H9 (cell line): Measurements from ENCODE around the gene MAP2K3. TPM values are rescaled to one million over a fixed set of nuclear protein-coding genes. Genes with fewer than 3 reads are reported as not detected.
"Not testable (repeated sequence)": the region's sequence is repeated elsewhere in the genome, so short reads cannot be mapped to it uniquely, and the experiment has no call there.

Source experiments
- DNase-seq: peaks from one replicate; pipeline ENCODE4 v3.0.0-alpha.2; 2017
- H2AFZ ChIP-seq: one replicate; pipeline ENCODE4 v1.6.1; 2013; ENCODE audit warnings: mild to moderate bottlenecking, low read length, control low read depth, moderate library complexity
- H2AK5ac ChIP-seq: 2 replicates; pipeline ENCODE4 v1.6.1; 2013; ENCODE audit warnings: low read length, control low read depth, mixed read lengths; ENCODE audit not compliant: insufficient read length
- H2BK120ac ChIP-seq: one replicate; pipeline ENCODE4 v1.6.1; 2013; ENCODE audit warnings: low read depth, mild to moderate bottlenecking, low read length, control low read depth, inconsistent platforms; ENCODE audit not compliant: poor library complexity, severe bottlenecking
- H2BK12ac ChIP-seq: 2 replicates; pipeline ENCODE4 v1.6.1; 2013; ENCODE audit warnings: low read length, control low read depth, mixed read lengths, low read depth; ENCODE audit not compliant: insufficient read length
- H2BK15ac ChIP-seq: 2 replicates; pipeline ENCODE4 v1.6.1; 2013; ENCODE audit warnings: low read depth, low read length, control low read depth
- H2BK20ac ChIP-seq: one replicate; pipeline ENCODE4 v1.6.1; 2013; ENCODE audit warnings: low read depth, mild to moderate bottlenecking, low read length, control low read depth, inconsistent platforms; ENCODE audit not compliant: poor library complexity, severe bottlenecking
- H2BK5ac ChIP-seq: 2 replicates; pipeline ENCODE4 v1.6.1; 2013; ENCODE audit warnings: low read length, control low read depth, mixed read lengths; ENCODE audit not compliant: insufficient read length
- H3K14ac ChIP-seq: 2 replicates; pipeline ENCODE4 v1.6.1; 2013; ENCODE audit warnings: low read length, control low read depth; ENCODE audit not compliant: insufficient read depth
- H3K18ac ChIP-seq: 2 replicates; pipeline ENCODE4 v1.6.1; 2013; ENCODE audit warnings: low read depth, mild to moderate bottlenecking, mixed read lengths, low read length, control low read depth; ENCODE audit not compliant: insufficient read length
- H3K23ac ChIP-seq: 2 replicates; pipeline ENCODE4 v1.6.1; 2013; ENCODE audit warnings: low read length, control low read depth, mixed read lengths, low read depth; ENCODE audit not compliant: insufficient read length
- H3K23me2 ChIP-seq: 2 replicates; pipeline ENCODE4 v1.6.1; 2013; ENCODE audit warnings: low read depth, mild to moderate bottlenecking, mixed read lengths, low read length, control low read depth; ENCODE audit not compliant: insufficient read length, poor library complexity, severe bottlenecking
- H3K27ac ChIP-seq: 2 replicates; pipeline ENCODE4 v1.5.1; 2013; ENCODE audit warnings: low read length, control low read depth, mixed read lengths, low read depth; ENCODE audit not compliant: insufficient read length
- H3K27me3 ChIP-seq: 2 replicates; pipeline ENCODE4 v1.6.1; 2013; ENCODE audit warnings: low read length, control low read depth, inconsistent platforms; ENCODE audit not compliant: insufficient read depth
- H3K4ac ChIP-seq: 2 replicates; pipeline ENCODE4 v1.6.1; 2013; ENCODE audit warnings: low read depth, mild to moderate bottlenecking, control low read depth, inconsistent platforms, low read length, moderate library complexity
- H3K4me1 ChIP-seq: 2 replicates; pipeline ENCODE4 v1.6.1; 2013; ENCODE audit warnings: low read length, control low read depth, inconsistent platforms; ENCODE audit not compliant: insufficient read depth
- H3K4me2 ChIP-seq: 2 replicates; pipeline ENCODE4 v1.6.1; 2013; ENCODE audit warnings: low read length, control low read depth, mixed read lengths; ENCODE audit not compliant: insufficient read length, insufficient read depth
- H3K56ac ChIP-seq: 2 replicates; pipeline ENCODE4 v1.6.1; 2013; ENCODE audit warnings: low read depth, mild to moderate bottlenecking, mixed read lengths, low read length, control low read depth; ENCODE audit not compliant: insufficient read length
- H3K79me1 ChIP-seq: 2 replicates; pipeline ENCODE4 v1.6.1; 2013; ENCODE audit warnings: low read depth, mild to moderate bottlenecking, moderate library complexity, low read length, control low read depth, inconsistent platforms; ENCODE audit not compliant: insufficient read depth, poor library complexity, severe bottlenecking
- H3K79me2 ChIP-seq: 2 replicates; pipeline ENCODE4 v1.6.1; 2013; ENCODE audit warnings: low read length, control low read depth, inconsistent platforms; ENCODE audit not compliant: insufficient read depth
- H3K9ac ChIP-seq: 2 replicates; pipeline ENCODE4 v1.6.1; 2013; ENCODE audit warnings: low read length, control low read depth, mixed read lengths; ENCODE audit not compliant: insufficient read length; ENCODE audit errors: extremely low read depth
- H3K9me3 ChIP-seq: one replicate; pipeline ENCODE4 v1.6.1; 2013; ENCODE audit warnings: low read depth, low read length, inconsistent platforms; ENCODE audit not compliant: control insufficient read depth
- H3T11ph ChIP-seq: one replicate; pipeline ENCODE4 v1.6.1; 2013; ENCODE audit warnings: mild to moderate bottlenecking, low read length, control low read depth, inconsistent platforms
- H4K20me1 ChIP-seq: one replicate; pipeline ENCODE4 v1.6.1; 2013; ENCODE audit not compliant: control insufficient read depth, insufficient read length, insufficient read depth
- H4K5ac ChIP-seq: 2 replicates; pipeline ENCODE4 v1.6.1; 2013; ENCODE audit warnings: low read depth, mild to moderate bottlenecking, mixed read lengths, low read length, control low read depth; ENCODE audit not compliant: insufficient read length
- H4K8ac ChIP-seq: replicated peaks from 2 replicates; pipeline ENCODE4 v1.6.1; 2013; ENCODE audit warnings: low read length, control low read depth, mixed read lengths, low read depth; ENCODE audit not compliant: insufficient read length
- H4K91ac ChIP-seq: 2 replicates; pipeline ENCODE4 v1.6.1; 2013; ENCODE audit warnings: low read depth, mild to moderate bottlenecking, moderate library complexity, mixed read lengths, low read length, control low read depth; ENCODE audit not compliant: insufficient read length
- H3K27ac Mint-ChIP-seq, 3 experiments: 2 replicates in 2 of 3; 3 replicates in 1 of 3; pipeline ENCODE4 v1.8.0; 2020 to 2021; ENCODE audit warnings: mixed read lengths in 3 of 3, mild to moderate bottlenecking in 1 of 3, moderate library complexity in 1 of 3
- H3K27me3 Mint-ChIP-seq: 2 replicates; pipeline ENCODE4 v1.8.0; 2021; ENCODE audit warnings: low read depth, mild to moderate bottlenecking, moderate library complexity, mixed read lengths
- H3K36me3 Mint-ChIP-seq, 3 experiments: 2 replicates in 2 of 3; 3 replicates in 1 of 3; pipeline ENCODE4 v1.8.0; 2020 to 2021; ENCODE audit warnings: low read depth in 3 of 3, mixed read lengths in 3 of 3; ENCODE audit not compliant: insufficient read depth in 1 of 3
- H3K4me1 Mint-ChIP-seq, 2 experiments: 2 replicates each; pipeline ENCODE4 v1.8.0; 2020; ENCODE audit warnings: mixed read lengths in 2 of 2
- H3K4me3 Mint-ChIP-seq, 2 experiments: 2 replicates in 1 of 2; 3 replicates in 1 of 2; pipeline ENCODE4 v1.8.0; 2020 to 2021; ENCODE audit warnings: mild to moderate bottlenecking in 2 of 2, mixed read lengths in 2 of 2, moderate library complexity in 1 of 2
- H3K9me3 Mint-ChIP-seq, 2 experiments: 2 replicates in 1 of 2; 3 replicates in 1 of 2; pipeline ENCODE4 v1.8.0; 2020; ENCODE audit warnings: mild to moderate bottlenecking in 2 of 2, mixed read lengths in 2 of 2, moderate library complexity in 1 of 2
- WGBS: extraction: QIAGEN DNeasy Blood & Tissue Kit; methylation state at CpG from one replicate; pipeline ENCODE4 v1.1.7; 2013; ENCODE audit warnings: missing lambda C conversion rate, low lambda C conversion rate, mixed read lengths; ENCODE audit not compliant: insufficient read length; ENCODE audit errors: extremely low coverage; 5-methylcytosine and 5-hydroxymethylcytosine counted together
- total RNA-seq: library from RNA; stranded (reverse); gene quantifications from 2 replicates; pipeline ENCODE4 v1.2.1, GENCODE V29; 2021

MAP2K3 gene
- total RNA-seq, 1 experiment from 2014 or later: 26.1 TPM

- not testable (repeated sequence) for H4K91ac ChIP-seq, H3K9ac ChIP-seq, H3K23ac ChIP-seq, H3K4me3 Mint-ChIP-seq, H3K18ac ChIP-seq, H2BK120ac ChIP-seq, DNase-seq, H3K56ac ChIP-seq, H3K14ac ChIP-seq, H2BK5ac ChIP-seq, H3T11ph ChIP-seq, H3K27ac Mint-ChIP-seq, H3K79me1 ChIP-seq, H3K27me3 ChIP-seq, H3K27me3 Mint-ChIP-seq, H3K9me3 ChIP-seq, H3K79me2 ChIP-seq, H4K5ac ChIP-seq, H2AK5ac ChIP-seq, H4K20me1 ChIP-seq, H3K4me1 ChIP-seq, H2AFZ ChIP-seq, H3K4me2 ChIP-seq, H3K4me1 Mint-ChIP-seq, H2BK15ac ChIP-seq, H3K27ac ChIP-seq, H3K23me2 ChIP-seq, H3K4ac ChIP-seq, H3K36me3 Mint-ChIP-seq, H2BK20ac ChIP-seq, H2BK12ac ChIP-seq, H4K8ac ChIP-seq
- H3K9me3 Mint-ChIP-seq: peaks cover 14 to 17% of the 10 kb centered on the region in 2 experiments
- no CpG with 5 or more reads among the region's 6 CpGs for WGBS
These were observed 55.9 kb downstream of the MAP2K3 start for GRCh38 chr17:21340407-21340806.

GRCh38 chr17:21341279-21341678 lies 56.8 kb downstream of the MAP2K3 start:
- H2BK20ac ChIP-seq, H3K36me3 Mint-ChIP-seq, H3K4me2 ChIP-seq, H3K4ac ChIP-seq, H3K4me3 Mint-ChIP-seq, H3T11ph ChIP-seq, H2BK12ac ChIP-seq, H2BK15ac ChIP-seq, H3K14ac ChIP-seq, H4K91ac ChIP-seq, H3K9me3 ChIP-seq, DNase-seq, H2AK5ac ChIP-seq, H3K27ac Mint-ChIP-seq, H3K23ac ChIP-seq, H3K27me3 Mint-ChIP-seq, H2BK5ac ChIP-seq, H3K56ac ChIP-seq, H3K18ac ChIP-seq, H3K4me1 ChIP-seq, H4K8ac ChIP-seq, H3K27ac ChIP-seq, H3K79me1 ChIP-seq, H3K27me3 ChIP-seq, H2BK120ac ChIP-seq, H3K23me2 ChIP-seq, H2AFZ ChIP-seq, H3K9ac ChIP-seq, H4K5ac ChIP-seq, H4K20me1 ChIP-seq, H3K4me1 Mint-ChIP-seq, H3K79me2 ChIP-seq: not testable (repeated sequence)
- no CpG with 5 or more reads among the region's 4 CpGs for WGBS
- H3K9me3 Mint-ChIP-seq: peaks cover 14 to 17% of the 10 kb centered on the region in 2 experiments
